GM12891 (cell line): ENCODE data around the gene COL5A2.

Source experiments
- POLR2A ChIP-seq: IDR thresholded peaks from 2 replicates; pipeline ENCODE4 v1.6.1; 2011; ENCODE audit warnings: low read depth, low read length, control low read depth
- TAF1 ChIP-seq: IDR thresholded peaks from 2 replicates; pipeline ENCODE4 v1.6.1; 2011; ENCODE audit warnings: low read depth, low read length, control low read depth

DNA sequence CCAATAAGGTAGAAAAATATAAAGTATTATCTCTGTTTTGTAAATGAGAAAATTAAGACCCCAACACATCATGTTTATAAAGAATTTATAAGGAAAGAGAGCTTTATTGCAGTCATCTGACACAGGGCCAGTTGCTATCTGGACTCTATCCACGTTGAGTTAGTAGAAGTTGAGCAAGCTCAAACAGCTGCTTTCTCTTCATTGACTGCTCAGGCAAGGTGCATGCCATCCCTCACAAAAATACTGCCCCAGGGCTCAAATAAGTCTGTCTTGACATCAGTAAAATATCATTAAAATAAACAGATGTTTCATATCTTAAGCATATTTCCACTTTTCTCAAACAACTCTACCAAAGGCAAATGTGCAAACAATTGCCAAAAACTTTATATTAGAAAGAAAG lies 14.8 kb downstream of the COL5A2 start:
- no peak for TF ChIP-seq TAF1
- no peak for TF ChIP-seq POLR2A
